Activated effector memory CD4-positive, alpha-beta T cell treated with Interleukin-2 at 50 U/mL for 16 hours (primary cell): ENCODE data around the gene KLF17.
"Not testable (repeated sequence)": the region's sequence is repeated elsewhere in the genome, so short reads cannot be mapped to it uniquely, and the experiment has no call there.

ENCODE experiments used
- DNase-seq: peaks from one replicate; pipeline ENCODE4 v3.0.0-alpha.2; 2020

The KLF17 gene

DNA sequence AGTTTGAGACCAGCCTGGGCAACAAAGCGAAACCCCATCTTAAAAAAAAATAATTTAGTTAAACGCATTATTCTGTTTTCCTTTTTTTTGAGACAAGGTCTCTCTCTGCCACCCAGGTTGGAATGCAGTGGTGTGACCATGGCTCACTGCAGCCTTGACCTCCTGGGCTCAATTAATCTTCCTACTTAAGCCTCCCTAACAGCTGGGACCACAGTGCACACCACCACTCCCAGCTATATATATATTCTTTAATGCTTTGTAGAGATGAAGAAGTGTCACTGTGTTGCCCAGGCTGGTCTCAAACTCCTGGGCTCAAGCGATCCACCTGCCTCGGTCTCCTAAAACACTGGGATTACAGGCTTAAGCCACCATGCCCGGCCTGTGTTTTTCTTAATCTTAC is 7.7 kb upstream of the KLF17 start:
- no peak for DNase-seq

- no peak for DNase-seq
Observed at GRCh38 chr1:44111861-44112260, 6.8 kb upstream of the KLF17 start.

GRCh38 chr1:44112486-44112885 is 6.1 kb upstream of the KLF17 start:
- DNase-seq, result no peak

DNA sequence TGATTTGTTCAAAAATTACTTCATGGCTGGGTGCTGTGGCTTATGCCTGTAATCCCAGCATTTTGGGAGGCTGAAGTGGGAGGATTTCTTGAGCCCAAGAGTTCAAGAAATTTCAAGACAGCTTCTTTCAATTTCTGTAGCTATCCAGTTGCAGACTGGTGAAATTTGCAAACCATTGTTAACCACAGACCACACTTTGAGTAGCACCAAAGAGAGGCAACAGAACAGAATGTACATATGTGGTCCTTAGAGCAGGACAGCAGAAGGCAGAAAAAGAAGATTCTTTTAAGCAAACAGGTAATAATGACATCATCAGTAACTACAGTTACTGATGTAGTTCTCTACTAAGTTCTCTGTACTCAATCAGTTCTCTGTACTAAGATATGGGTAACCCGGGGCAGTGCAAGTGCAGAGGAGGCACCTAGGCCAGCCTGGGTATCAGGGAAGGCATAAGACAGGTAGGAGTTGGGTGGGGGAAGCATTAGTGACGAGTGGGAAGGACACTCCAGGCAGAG is 5.5 kb upstream of the KLF17 start:
- no peak for DNase-seq

- DNase-seq, result no peak
Observed at GRCh38 chr1:44114098-44114497, 4.5 kb upstream of the KLF17 start.

- DNase-seq, result not testable (repeated sequence)
Observed at GRCh38 chr1:44117272-44117671, 1.3 kb upstream of the KLF17 start.

GRCh38 chr1:44119525-44119924 is 904 bp downstream of the KLF17 start:
- no peak for DNase-seq

DNA sequence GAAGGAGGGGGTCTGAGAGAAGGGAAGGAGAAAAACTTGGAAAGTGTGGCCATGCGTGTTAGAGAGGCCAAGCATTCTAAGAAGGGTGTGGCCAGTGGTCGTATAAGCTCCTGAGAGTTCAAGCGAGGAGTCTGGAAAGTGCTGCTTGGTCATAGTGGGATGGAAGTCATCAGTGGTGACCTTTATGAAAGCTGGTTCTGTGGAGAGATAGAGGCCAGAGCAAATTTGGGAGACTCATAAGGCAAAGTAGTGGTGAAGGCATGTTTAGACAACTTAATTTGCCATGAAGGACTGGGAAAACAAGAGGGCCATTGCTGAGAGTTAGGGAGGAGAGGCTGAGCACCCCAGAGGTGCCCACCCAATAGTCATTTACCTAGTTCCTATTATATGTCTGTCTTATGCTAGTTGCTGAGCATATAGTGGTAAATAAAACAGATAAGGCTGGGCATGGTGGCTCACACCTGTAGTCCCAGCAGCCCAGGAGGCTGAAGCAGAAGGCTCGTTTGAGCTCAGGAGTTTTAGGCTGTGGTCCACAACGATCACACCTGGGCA is 1.9 kb downstream of the KLF17 start:
- no peak for DNase-seq

- DNase-seq, result no peak
Observed at GRCh38 chr1:44129616-44130500, 11.2 kb downstream of the KLF17 start.

DNA sequence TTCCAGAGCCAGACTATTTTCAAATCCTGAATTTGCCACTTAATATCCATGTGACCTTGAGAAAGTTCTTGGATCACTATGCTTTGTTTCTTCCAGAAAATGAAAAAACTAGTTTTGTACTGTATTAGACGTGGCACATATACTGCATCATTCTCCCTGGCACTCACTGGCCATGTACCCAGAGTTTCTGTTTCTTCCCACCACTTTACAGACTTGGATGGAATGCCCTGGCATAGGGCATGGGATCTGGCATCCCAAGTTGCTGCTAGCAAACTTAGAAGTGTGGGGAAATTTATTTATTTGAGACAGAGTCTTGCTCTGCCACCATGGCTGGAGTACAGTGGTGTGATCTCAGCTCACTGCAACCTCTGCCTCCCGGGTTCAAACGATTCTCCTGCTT is 12.8 kb downstream of the KLF17 start:
- DNase-seq, result no peak

DNA sequence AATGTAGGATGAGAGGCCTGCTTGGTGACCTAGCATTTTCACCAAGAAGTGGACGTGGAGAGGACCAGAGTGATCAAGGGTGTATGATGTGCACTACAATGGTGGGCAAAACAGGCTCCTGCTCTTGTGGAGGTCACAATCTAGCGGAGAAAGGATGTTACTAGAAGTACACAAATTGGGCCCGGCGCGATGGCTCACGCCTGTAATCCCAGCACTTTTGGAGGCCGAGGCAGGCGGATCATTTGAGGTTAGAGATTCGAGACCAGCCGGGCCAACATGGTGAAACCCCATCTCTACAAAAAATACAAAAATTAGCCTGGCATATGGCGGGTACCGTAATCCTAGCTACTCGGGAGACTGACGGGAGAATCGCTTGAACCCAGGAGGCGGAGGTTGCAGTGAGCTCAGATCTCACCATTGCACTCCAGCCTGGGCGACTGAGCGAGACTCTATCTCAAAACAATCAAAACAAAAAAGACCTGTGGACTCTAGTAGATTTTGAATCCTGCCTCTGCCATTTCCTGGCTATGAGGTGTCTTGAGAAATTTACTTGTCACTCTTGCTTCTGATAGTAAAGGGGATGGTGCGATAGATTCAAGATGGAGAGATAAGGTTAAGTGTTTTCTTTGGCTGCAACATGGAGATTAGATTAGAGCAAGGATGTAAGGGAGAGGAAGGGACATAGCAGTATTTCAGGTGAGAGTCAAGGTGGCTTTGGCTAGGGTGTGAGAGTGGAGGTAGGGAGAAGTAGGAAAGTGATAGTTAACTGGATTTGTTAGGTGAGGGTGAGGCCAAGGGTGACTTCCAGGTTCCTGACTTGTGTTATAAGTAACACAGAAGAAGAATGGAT is 15.7 kb downstream of the KLF17 start:
- no peak for DNase-seq

DNA sequence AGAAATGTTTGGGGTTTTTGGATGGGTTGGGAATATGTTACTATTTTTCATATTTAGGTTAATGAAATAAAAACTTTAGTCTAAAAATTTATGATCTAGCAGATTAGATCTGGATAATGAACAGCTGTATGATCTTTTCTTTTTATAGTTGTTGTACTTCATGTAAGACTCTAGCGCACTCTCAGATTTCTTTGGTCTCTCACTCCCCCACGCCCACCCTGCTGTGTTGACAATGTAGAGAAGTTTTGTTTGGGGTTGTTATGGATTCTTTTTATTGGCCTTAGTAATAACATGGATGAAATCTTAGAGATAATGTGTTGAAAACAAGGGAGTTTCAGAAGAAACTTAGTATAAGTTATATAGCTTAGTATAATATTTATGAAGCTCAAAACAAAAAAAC is 17.3 kb downstream of the KLF17 start:
- no peak for DNase-seq

- DNase-seq, result no peak
Observed at GRCh38 chr1:44138239-44138638, 19.6 kb downstream of the KLF17 start.

- DNase-seq, result not testable (repeated sequence)
Observed at GRCh38 chr1:44139565-44139964, 20.9 kb downstream of the KLF17 start.

DNA sequence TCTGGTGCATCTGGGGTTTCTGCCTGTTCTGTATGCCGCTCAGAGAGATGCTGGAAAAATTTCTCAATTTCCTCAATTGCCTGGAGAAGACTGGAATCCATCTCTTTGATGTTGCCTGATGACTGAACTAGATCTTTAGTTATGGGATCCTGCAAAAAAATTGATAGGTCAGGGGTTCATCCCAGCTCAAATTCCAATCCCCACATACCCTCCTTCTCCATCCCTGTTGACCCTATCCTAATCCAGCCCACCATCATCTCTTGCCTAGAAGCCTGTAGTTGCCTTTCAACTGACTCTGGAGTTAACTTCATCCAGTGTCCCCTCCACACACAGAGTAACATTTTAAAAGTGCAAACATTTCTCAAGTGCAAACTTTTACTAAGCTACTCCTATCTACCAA is 22.9 kb downstream of the KLF17 start, which contains the start of gene KLF18:
TSS of gene KLF18 (minus strand) at position 101 of the 400 bp plus-strand sequence. CDS start at position 101, 0 bp downstream.
- DNase-seq, result no peak

DNA sequence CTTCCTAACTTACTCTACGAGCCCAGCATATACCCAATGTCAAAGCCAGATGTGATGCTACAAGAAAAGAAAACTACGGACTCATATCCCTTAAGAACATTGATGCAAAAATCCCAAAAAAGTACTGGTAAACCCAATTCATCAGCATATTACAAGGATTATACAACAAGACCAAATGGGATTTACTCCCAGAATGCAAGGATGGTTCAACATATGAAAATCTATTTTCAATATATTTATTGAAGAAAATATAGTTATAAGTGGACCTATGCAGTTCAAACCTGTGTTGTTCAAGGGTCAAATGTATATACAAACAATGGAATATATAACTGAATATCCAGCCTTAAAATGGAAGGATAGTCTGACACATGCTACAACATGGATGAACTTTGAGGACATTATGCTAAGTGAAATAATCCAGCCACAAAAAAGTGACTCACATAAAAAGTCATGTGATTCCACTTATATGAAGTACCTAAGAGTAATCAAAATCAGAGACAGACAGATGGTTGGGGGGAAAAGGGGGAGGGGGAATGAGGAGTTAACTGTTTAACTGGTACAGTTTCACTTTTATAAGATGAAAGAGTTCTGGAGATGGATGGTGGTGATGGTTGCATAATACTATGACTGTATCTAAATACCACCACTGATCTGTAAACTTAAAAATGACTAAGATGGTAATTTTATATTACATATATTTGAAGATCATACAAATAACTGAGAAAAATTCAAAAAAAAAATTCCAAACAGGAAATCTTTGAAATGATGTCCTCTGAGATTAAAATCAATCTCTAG is 26.5 kb downstream of the KLF17 start:
- DNase-seq, result no peak

DNA sequence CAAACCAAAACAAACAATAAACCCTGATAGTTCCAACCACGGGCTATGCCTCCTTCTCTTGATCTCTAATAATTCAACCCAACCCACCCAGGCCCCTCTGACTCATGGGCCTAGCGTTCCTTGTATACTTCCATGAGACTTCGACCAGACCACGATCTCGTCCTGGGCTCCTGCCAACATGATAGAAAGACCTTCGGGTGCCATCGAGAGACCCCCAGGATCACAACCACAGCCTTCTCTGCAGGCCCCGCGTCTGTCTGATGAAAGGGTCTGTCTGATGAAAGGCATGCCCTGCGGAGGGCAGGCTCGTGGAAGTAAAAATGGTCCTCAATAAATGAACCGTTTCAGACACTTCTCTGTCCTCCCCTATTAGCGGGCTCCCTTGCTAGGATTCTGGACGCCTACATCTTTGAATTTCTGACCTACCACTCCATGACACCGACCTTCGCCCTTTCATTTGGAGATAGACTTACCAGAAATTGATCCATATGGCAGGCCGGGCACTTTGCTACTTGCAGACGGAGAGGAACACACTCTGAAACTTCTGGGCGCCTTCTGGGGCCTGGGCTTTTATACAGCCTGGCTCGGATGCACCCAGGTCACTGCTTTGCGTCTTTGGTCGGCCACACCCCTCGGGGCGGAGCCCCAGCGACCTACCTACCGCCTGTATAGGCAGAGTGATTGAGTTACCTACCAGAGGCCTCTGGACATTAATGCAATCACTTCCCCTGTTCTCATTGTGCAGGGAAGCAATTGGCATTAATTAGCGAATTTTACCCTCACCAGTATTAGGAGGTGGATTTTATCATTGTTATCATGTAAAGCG is 28.1 kb downstream of the KLF17 start:
- DNase-seq, result no peak

DNA sequence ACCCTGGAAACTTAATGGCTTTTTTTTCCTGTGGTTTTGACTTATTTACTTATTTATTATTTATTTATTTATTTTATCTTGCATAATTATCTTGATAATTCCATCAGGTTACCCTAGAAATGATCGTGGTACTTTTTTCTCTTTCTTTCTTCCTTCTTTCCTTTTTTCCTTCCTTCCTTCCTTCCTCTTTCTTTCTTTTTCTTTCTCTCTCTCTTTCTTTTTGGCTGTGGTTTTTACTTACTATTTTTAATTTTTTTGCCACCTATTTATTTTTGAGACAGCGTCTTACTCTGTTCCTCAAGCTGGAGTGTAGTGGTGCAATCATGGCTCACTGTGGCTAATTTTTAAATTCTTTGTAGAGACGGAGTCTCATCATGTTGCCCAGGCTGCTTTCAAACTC is 29.0 kb downstream of the KLF17 start:
- no peak for DNase-seq

- no peak for DNase-seq
Observed at GRCh38 chr1:44151332-44151731, 32.7 kb downstream of the KLF17 start.

DNA sequence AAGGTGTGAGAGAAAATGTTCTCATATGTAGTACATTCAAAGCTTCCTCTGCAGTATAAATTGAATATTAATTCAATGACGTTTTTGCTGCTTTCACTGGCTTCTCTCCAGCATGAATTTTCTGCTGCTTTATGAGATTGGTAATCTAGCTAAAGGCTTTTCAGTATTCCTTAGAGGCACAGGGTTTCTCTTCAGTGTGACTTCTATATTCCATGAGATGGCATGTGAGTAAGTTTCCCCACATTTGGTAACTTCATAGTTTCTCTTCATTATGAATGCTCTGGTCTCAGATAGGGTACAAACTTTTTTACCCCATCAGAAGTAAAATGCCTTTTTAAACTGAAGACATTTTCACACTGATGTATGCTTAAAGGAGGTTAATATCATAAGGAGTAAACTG is 33.2 kb downstream of the KLF17 start:
- DNase-seq, result no peak

- DNase-seq, result no peak
Observed at GRCh38 chr1:44152692-44153091, 34.1 kb downstream of the KLF17 start.

GRCh38 chr1:44154049-44154448 is 35.4 kb downstream of the KLF17 start:
- DNase-seq, result no peak
